ENCODE measurements around the gene RNF180. TPM values are rescaled to one million over a fixed set of nuclear protein-coding genes. Genes with fewer than 3 reads are reported as not detected.

Gene RNF180
- total RNA-seq, 4 donors from 2014 or later = 4.9 to 11.9 (median 10.7) TPM

DNA sequence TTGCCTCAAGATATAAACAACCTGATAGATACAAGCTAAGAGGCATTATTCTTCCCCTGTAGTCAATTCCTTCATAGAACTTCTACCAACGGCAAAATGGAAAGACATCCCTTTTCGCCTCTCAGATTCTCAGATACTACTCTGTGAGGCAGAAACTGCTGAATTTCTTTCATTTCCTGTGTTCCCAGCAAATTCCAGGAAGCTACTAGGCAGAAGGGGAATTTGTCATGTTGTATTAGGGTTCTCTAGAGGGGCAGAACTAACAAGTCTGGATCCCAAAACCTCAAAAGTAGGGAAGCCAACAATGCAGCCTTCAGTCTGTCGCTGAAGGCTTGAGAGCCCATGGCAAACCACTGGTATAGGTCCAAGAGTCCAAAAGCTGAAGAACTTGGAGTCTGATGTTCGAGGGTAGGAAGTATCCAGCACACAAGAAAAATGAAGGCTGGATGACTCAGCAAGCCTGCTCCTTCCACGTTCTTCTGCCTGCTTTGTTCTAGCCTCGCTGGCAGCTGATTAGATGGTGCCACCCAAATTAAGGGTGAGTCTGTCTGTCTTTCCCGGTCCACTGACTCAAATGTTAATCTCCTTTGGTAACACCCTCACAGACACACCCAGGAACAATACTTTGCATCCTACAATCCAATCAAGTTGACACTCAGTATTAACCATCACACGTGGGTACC lies 15.2 kb downstream of the RNF180 start:
- TF ChIP-seq, protein P1, sequence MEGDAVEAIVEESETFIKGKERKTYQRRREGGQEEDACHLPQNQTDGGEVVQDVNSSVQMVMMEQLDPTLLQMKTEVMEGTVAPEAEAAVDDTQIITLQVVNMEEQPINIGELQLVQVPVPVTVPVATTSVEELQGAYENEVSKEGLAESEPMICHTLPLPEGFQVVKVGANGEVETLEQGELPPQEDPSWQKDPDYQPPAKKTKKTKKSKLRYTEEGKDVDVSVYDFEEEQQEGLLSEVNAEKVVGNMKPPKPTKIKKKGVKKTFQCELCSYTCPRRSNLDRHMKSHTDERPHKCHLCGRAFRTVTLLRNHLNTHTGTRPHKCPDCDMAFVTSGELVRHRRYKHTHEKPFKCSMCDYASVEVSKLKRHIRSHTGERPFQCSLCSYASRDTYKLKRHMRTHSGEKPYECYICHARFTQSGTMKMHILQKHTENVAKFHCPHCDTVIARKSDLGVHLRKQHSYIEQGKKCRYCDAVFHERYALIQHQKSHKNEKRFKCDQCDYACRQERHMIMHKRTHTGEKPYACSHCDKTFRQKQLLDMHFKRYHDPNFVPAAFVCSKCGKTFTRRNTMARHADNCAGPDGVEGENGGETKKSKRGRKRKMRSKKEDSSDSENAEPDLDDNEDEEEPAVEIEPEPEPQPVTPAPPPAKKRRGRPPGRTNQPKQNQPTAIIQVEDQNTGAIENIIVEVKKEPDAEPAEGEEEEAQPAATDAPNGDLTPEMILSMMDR (IDR thresholded peaks at IDR 0.05; ENCODE audit: low read depth) = no peak

DNA sequence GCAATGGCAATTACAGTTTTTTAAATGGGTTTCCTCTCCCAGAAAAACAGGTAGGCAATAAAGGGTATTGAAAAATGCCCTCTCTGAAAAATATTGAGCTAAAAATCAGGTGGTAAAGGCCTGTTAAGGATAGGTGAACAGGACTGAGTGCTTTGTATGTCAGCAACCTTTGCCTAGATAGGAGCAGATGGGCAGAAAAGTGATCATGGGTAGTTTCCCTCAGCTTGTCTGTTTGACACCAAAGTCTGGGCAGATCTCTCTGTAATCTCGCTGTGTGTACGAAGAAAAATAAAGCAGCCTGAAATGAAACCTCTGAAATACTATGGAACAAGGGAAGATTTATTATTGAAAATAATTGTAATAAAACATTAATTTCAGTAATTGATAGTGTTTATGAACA lies 15.8 kb downstream of the RNF180 start:
- TF ChIP-seq, protein P1 (IDR thresholded peaks at IDR 0.05; ENCODE audit: low read depth) = no peak

DNA sequence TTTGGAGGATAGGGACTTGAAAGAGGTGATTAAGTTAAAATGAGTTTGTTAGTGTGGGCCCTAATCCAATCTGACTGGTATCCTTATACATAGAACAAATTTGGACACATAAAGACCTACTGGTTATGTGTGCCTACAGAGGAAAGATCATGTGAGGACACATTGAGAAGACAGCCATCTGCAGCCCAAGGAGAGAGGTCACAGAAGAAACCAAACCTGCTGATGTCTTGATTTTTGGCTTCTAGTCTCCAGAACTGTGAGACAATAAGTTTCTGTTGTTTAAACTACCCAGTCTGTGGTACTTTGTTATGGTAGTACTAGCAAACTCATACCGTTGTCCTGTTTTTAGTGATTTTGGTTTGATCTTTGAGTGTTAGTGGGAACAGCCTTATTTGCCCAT lies 18.3 kb downstream of the RNF180 start:
- TF ChIP-seq, protein P1 (IDR thresholded peaks at IDR 0.05; ENCODE audit: low read depth) = no peak

DNA sequence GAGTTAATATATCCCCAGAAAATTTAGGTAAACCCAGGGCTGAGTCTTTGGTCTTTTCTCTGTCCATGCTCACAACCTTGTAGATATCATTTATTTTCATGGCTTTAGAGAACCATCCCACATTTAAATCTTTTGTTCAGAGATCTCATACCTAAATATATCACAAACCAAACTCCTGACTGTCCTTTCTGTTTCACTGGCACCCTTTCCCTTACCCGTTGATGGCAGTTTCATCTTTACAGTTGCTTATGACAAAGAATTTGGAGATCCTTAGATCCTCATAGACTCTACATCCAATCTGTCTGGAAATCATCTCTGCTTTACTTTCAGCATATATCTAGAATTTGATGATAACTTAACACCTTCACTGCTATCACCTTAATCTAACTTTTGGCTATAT lies 19.2 kb downstream of the RNF180 start:
- TF ChIP-seq, protein P1 (IDR thresholded peaks at IDR 0.05; ENCODE audit: low read depth) = no peak

DNA sequence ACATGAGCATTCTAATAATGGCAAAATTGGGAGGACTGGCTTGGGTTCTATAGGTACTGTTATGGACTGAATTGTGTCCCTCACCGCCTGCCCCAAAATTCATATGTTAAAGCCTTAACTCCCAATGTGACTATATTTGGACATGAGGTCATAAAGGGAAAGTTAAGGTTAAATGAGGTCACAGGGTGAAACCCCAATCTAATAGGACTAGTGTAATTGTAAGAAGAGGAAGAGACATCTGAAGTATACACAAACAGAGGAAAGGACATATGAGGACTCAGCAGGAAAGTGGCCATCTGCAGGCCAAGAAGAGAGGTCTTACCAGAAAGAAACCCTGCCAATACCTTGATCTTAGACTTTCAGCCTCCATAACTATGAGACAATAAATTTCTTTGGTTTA lies 23.1 kb downstream of the RNF180 start:
- TF ChIP-seq, protein P1 (IDR thresholded peaks at IDR 0.05; ENCODE audit: low read depth) = no peak

DNA sequence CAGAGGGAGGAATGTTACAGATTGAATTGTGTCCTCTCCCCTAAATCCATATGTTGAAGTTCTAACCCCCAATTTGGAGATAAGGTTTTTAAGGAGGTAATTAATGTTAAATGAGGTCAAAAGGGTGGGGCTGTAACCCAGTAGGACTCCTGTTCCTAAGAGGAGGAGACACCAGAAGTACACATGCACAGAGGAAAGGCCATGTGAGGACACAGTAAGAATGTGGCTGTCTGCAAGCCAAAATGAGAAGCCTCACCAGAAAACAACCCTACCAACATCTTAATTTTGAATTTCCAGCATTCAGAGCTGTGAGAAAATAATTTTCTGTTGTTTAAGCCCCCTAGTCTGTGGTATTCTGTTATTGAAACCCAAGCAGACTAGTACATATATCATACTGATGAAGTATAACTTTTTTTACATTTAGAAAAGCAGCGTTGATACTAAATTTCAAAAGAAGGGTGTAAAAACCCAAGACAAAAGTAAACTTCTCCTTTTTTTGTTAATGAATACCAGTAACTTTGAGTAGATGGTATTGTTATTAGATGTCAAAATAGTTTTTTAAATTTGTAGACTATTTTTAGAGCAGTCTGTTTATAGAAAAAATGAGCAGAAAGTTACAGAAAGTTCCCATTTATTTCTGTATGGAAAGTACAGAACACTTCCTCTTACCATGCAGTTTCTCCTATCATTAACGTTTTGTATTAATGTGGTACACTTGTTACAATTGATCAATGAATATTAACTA lies 25.1 kb downstream of the RNF180 start:
- TF ChIP-seq, protein P1 (IDR thresholded peaks at IDR 0.05; ENCODE audit: low read depth) = no peak

DNA sequence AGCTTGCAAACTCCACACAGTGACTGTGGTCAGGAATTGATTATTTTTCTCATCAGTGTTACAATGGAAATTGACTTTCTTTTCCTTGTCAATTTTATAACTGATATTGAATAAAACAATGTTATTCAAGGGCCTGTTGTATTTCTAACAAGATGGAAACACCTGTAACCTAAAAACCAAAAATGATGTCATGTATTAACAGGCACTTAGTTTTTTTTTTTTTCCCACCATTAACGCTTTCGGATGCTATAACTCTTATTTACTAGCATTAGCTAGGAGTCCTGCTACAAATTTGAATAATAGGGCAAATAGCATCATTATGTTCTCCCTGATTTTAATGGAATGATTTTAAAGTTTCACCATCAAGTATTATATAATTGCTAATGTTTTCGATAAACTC lies 30.3 kb downstream of the RNF180 start:
- TF ChIP-seq, protein P1 (IDR thresholded peaks at IDR 0.05; ENCODE audit: low read depth) = no peak

Measured in subcutaneous adipose tissue (tissue), 4 donors.